Suprapubic skin (tissue), 4 donors: ENCODE data around the gene HOMER1. TPM values are rescaled to one million over a fixed set of nuclear protein-coding genes. Genes with fewer than 3 reads are reported as not detected.

ENCODE experiments used
- DNase-seq, 2 donors: peaks; one replicate each; pipeline ENCODE4 v3.0.0-alpha.2; 2019; ENCODE audit warnings: low spot score in 2 of 2
- H3K27ac ChIP-seq: fragments of 200-600 bp; sonication (generic); one replicate; pipeline ENCODE4 v1.5.1; 2019
- H3K27me3 ChIP-seq: fragments of 200-600 bp; sonication (generic); one replicate; pipeline ENCODE4 v1.5.1; 2019
- H3K36me3 ChIP-seq: fragments of 200-600 bp; sonication (generic); one replicate; pipeline ENCODE4 v1.5.1; 2019
- H3K4me1 ChIP-seq: fragments of 200-600 bp; sonication (generic); one replicate; pipeline ENCODE4 v1.5.1; 2019
- H3K4me3 ChIP-seq: fragments of 200-600 bp; sonication (generic); one replicate; pipeline ENCODE4 v1.5.1; 2019; ENCODE audit warnings: mild to moderate bottlenecking
- H3K9me3 ChIP-seq: fragments of 200-600 bp; sonication (generic); one replicate; pipeline ENCODE4 v1.5.1; 2019
- CTCF ChIP-seq, 2 donors: fragments of 200-600 bp in 1 of 2; fragments of 450-650 bp in 1 of 2; sonication (generic) in 1 of 2; IDR thresholded peaks; one replicate each; pipeline ENCODE4 v1.5.1; 2016 to 2019; ENCODE audit warnings: antibody characterized with exemption in 2 of 2, mild to moderate bottlenecking in 1 of 2, moderate library complexity in 1 of 2
- EP300 ChIP-seq: sonication (generic); formaldehyde crosslinking; IDR thresholded peaks from one replicate; pipeline ENCODE4 v1.6.1; 2017; ENCODE audit warnings: antibody characterized with exemption
- POLR2A ChIP-seq, 2 donors: fragments of 450-650 bp; IDR thresholded peaks; one replicate each; pipeline ENCODE4 v1.6.1; 2017; ENCODE audit warnings: antibody characterized with exemption in 2 of 2, mild to moderate bottlenecking in 2 of 2, moderate library complexity in 2 of 2
- POLR2AphosphoS5 ChIP-seq, 3 donors: sonication (generic); formaldehyde crosslinking; IDR thresholded peaks; one replicate each; pipeline ENCODE4 v1.6.1; 2017; ENCODE audit warnings: antibody characterized with exemption in 3 of 3
- WGBS: methylation state at CpG from one replicate; pipeline ENCODE4 v1.1.5; 2018; 5-methylcytosine and 5-hydroxymethylcytosine counted together
- total RNA-seq, 4 donors: library from RNA; depleted of rRNA; stranded (reverse); fragments of >200 nt; gene quantifications; one replicate each; pipeline ENCODE4 v1.1.0, GENCODE V29; 2016

HOMER1 gene
- total RNA-seq, 4 donors from 2014 or later = 6.0 to 7.5 (median 7.0) TPM

DNA sequence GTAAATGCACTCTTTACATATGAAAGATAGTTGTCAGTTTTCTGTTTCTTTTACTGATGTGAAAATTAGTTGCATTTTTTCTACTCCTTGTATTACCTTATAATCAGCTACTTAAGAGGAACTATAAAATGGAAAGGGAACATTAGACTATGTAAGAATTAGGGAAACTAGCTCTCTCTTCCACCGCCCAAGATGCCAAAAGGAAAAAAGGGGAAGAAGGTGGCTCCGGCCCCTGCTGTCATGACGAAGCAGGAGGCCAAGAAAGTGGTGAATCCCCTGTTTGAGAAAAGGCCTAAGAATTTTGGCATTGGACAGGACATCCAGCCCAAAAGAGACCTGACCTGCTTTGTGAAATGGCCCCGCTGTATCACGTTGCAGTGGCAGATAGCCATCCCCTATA is 15.2 kb upstream of the HOMER1 start:
- Histone ChIP-seq H3K9me3 (peaks cover 5% of the 10 kb centered on the region), H3K27ac (no peak overlapping the region), H3K27me3 (no peaks in the 10 kb centered on the region), H3K4me3 (no peak overlapping the region), H3K36me3 (no peaks in the 10 kb centered on the region), H3K4me1 (no peaks in the 10 kb centered on the region)
- no peak for DNase-seq
- 82% methylated on average over 5 of the region's 5 CpGs for WGBS
- TF ChIP-seq POLR2A (IDR thresholded peaks at IDR 0.05) (no peak), POLR2AphosphoS5 (IDR thresholded peaks at IDR 0.05) (no peak), EP300 (no peak), CTCF (IDR thresholded peaks at IDR 0.05) (no peak)

GRCh38 chr5:79527431-79527830 is 13.5 kb upstream of the HOMER1 start:
- Histone ChIP-seq H3K27ac (no peak overlapping the region), H3K36me3 (no peaks in the 10 kb centered on the region), H3K4me1 (no peaks in the 10 kb centered on the region), H3K27me3 (no peaks in the 10 kb centered on the region), H3K9me3 (peaks cover 5% of the 10 kb centered on the region), H3K4me3 (no peak overlapping the region)
- WGBS = 62% methylated on average over 1 of the region's 1 CpG
- no peak for TF ChIP-seq CTCF (IDR thresholded peaks at IDR 0.05)
- no peak for TF ChIP-seq POLR2AphosphoS5 (IDR thresholded peaks at IDR 0.05)
- no peak for TF ChIP-seq POLR2A (IDR thresholded peaks at IDR 0.05)
- no peak for TF ChIP-seq EP300
- DNase-seq = no peak

DNA sequence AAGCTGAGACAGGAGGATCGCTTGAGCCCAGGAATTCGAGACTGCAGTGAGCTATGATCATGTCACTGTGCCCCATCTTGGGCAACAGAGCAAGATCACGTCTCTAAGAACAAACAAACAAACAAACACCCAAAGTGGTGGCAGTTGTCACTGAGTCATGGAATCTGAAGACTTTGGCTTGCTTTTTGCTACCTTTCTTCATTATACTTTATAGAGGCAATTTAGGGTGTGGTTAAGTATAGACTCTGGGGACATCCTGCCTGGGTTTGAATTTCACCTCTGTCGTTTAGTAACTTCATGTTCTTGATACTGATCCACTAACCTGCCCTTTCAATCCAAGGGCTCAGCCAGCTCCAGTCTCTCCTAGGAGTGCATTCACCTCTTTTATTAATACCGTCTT is 13.0 kb upstream of the HOMER1 start:
- no peak for DNase-seq

GRCh38 chr5:79526493-79526892 is 12.6 kb upstream of the HOMER1 start:
- Histone ChIP-seq H3K9me3 (peaks cover 5% of the 10 kb centered on the region), H3K27ac (no peak overlapping the region), H3K4me1 (no peaks in the 10 kb centered on the region), H3K4me3 (no peak overlapping the region), H3K36me3 (no peaks in the 10 kb centered on the region), H3K27me3 (no peaks in the 10 kb centered on the region)
- WGBS = 72% methylated on average over 2 of the region's 2 CpGs
- TF ChIP-seq EP300 (no peak), POLR2AphosphoS5 (IDR thresholded peaks at IDR 0.05) (no peak), CTCF (IDR thresholded peaks at IDR 0.05) (no peak), POLR2A (IDR thresholded peaks at IDR 0.05) (no peak)
- DNase-seq = no peak

More for the DNA sequence above, 13.0 kb upstream of the HOMER1 start:
- H3K36me3 ChIP-seq = no peaks in the 10 kb centered on the region
- H3K9me3 ChIP-seq = peaks cover 5% of the 10 kb centered on the region
- H3K4me3 ChIP-seq = no peak overlapping the region
- TF ChIP-seq CTCF (IDR thresholded peaks at IDR 0.05) = no peak
- no peak for TF ChIP-seq POLR2AphosphoS5 (IDR thresholded peaks at IDR 0.05)
- TF ChIP-seq EP300 = no peak
- no peak for TF ChIP-seq POLR2A (IDR thresholded peaks at IDR 0.05)
- no peaks in the 10 kb centered on the region for H3K4me1 ChIP-seq
- H3K27ac ChIP-seq = no peak overlapping the region
- WGBS = 85% methylated on average over 5 of the region's 5 CpGs
- H3K27me3 ChIP-seq = no peaks in the 10 kb centered on the region

- Histone ChIP-seq H3K4me3 (no peak overlapping the region), H3K4me1 (no peaks in the 10 kb centered on the region), H3K27me3 (no peaks in the 10 kb centered on the region), H3K9me3 (peaks cover 5% of the 10 kb centered on the region), H3K36me3 (no peaks in the 10 kb centered on the region), H3K27ac (no peak overlapping the region)
- TF ChIP-seq EP300 (no peak), POLR2A (IDR thresholded peaks at IDR 0.05) (no peak), POLR2AphosphoS5 (IDR thresholded peaks at IDR 0.05) (no peak), CTCF (IDR thresholded peaks at IDR 0.05) (no peak)
- WGBS = 97% methylated on average over 1 of the region's 1 CpG
- DNase-seq = no peak
These were observed 7.2 kb upstream of the HOMER1 start for GRCh38 chr5:79521156-79521555.
